Skeletal muscle tissue (tissue), 4 donors: ENCODE measurements around the gene CRIP2. TPM values are rescaled to one million over a fixed set of nuclear protein-coding genes. Genes with fewer than 3 reads are reported as not detected.

Experiments used
- H3K27ac ChIP-seq: one replicate; pipeline ENCODE4 v1.7.0; 2013; ENCODE audit warnings: mild to moderate bottlenecking, low read depth, low read length, inconsistent platforms
- H3K27me3 ChIP-seq, 3 donors: one replicate each; pipeline ENCODE4 v1.7.0; 2013; ENCODE audit warnings: low read length in 3 of 3; ENCODE audit not compliant: control insufficient read depth in 3 of 3, insufficient read depth in 3 of 3
- H3K36me3 ChIP-seq, 3 donors: one replicate each; pipeline ENCODE4 v1.7.0; 2013; ENCODE audit warnings: low read length in 3 of 3; ENCODE audit not compliant: control insufficient read depth in 3 of 3, insufficient read depth in 3 of 3
- H3K4me1 ChIP-seq, 3 donors: one replicate each; pipeline ENCODE4 v1.7.0; 2013; ENCODE audit warnings: low read length in 3 of 3, mild to moderate bottlenecking in 3 of 3; ENCODE audit not compliant: control insufficient read depth in 3 of 3, insufficient read depth in 3 of 3
- H3K4me3 ChIP-seq, 3 donors: one replicate each; pipeline ENCODE4 v1.7.0; 2013; ENCODE audit warnings: low read length in 3 of 3
- H3K9ac ChIP-seq, 3 donors: one replicate each; pipeline ENCODE4 v1.7.0; 2013; ENCODE audit warnings: low read length in 3 of 3, mild to moderate bottlenecking in 3 of 3, moderate library complexity in 2 of 3, low read depth in 1 of 3
- H3K9me3 ChIP-seq, 3 donors: one replicate each; pipeline ENCODE4 v1.7.0; 2013; ENCODE audit warnings: low read length in 3 of 3; ENCODE audit not compliant: control insufficient read depth in 3 of 3
- total RNA-seq: library from RNA; depleted of rRNA; stranded (reverse); fragments of >200 nt; gene quantifications from one replicate; pipeline ENCODE4 v1.2.3, GENCODE V29; 2014
- donor health status: Osteomylitis.

CRIP2 gene
- total RNA-seq, 1 donor from 2014 or later = 77.8 TPM

DNA sequence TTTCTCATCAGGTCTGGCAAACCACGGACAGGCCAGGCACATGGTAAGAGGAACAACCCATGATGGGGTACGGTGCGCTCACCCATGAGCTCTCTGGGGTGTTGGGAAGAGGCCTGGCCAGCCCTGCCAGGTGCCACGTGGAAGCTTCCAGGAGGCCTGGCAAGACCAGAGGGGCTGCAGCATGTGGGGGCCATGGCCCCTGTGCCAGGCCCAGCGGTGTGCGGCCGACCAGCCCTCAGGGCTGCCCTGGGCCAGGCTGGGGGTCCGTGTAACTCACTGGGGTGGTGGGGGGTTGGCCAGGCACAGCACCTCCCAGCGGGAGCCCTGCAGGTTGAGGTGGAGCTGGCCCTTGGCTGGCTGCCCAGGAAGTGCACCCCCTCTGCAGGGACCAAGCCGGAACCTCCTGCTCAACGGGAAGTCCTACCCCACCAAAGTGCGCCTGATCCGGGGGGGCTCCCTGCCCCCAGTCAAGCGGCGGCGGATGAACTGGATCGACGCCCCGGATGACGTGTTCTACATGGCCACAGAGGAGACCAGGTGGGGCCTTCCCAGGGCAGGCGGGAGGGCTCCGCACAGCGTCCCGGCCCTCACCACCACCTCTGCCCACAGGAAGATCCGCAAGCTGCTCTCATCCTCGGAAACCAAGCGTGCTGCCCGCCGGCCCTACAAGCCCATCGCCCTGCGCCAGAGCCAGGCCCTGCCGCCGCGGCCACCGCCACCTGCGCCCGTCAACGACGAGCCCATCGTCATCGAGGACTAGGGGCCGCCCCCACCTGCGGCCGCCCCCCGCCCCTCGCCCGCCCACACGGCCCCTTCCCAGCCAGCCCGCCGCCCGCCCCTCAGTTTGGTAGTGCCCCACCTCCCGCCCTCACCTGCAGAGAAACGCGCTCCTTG is 4.9 kb upstream of the CRIP2 start:
- H3K36me3 ChIP-seq = peaks cover 3 to 13% (median 8%) of the 10 kb centered on the region in 3 donors
- no peaks in the 10 kb centered on the region for H3K27me3 ChIP-seq
- no peak overlapping the region for H3K4me3 ChIP-seq
- peak overlapping the region in 1 of 3 donors; percentile 69 for H3K9ac ChIP-seq
- no peaks in the 10 kb centered on the region for H3K9me3 ChIP-seq
- no peak overlapping the region for H3K27ac ChIP-seq
- H3K4me1 ChIP-seq = peaks cover 43 to 68% (median 62%) of the 10 kb centered on the region in 3 donors

GRCh38 chr14:105470350-105471296 is 4.0 kb upstream of the CRIP2 start:
- Histone ChIP-seq H3K9ac (peak overlapping the region in 1 of 3 donors; percentile 50), H3K36me3 (peaks cover 0 to 5% (median 3%) of the 10 kb centered on the region in 3 donors), H3K4me3 (no peak overlapping the region), H3K27me3 (peaks cover 0 to 4% (median 0%) of the 10 kb centered on the region in 3 donors), H3K9me3 (no peaks in the 10 kb centered on the region), H3K27ac (no peak overlapping the region), H3K4me1 (peaks cover 36 to 66% (median 60%) of the 10 kb centered on the region in 3 donors)

GRCh38 chr14:105471297-105471821 is 3.3 kb upstream of the CRIP2 start:
- no peak overlapping the region for H3K27ac ChIP-seq
- peaks cover 38 to 66% (median 60%) of the 10 kb centered on the region in 3 donors for H3K4me1 ChIP-seq

DNA sequence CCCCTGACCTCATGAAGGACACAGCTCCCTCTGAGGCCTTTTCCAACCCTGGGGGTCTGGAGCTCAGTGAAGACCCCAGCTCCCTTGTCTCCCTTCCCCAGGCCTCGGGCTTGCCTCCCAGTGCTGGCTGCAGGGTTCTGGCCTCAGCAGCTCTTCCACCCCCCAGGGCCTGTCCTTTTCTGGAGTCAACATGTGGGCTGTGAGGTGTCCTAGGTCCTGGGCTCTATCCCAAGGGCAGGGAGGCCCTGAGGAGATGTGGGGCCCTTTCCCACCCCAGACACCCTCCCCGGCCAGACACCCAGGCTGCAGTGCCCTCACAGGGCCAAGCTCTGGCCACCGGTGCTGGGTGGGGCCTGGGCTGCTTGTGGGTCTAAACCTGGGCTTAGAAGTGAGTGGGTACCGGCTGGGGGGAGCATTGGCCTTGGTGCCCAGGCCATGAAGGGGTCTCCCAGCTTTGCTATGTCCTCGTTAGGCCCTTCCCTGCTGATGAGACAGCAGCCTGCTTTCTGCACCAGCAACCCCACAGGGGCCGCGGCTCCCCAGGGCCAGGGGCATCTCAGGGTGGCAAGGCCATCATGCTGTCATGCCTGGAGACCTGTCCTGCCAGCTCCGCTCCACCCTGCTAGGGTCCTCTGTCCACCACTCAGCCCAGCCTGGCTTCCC is 2.7 kb upstream of the CRIP2 start:
- no peaks in the 10 kb centered on the region for H3K9me3 ChIP-seq
- peaks cover 0 to 4% (median 0%) of the 10 kb centered on the region in 3 donors for H3K27me3 ChIP-seq
- H3K27ac ChIP-seq = no peak overlapping the region
- peaks cover 44 to 70% (median 66%) of the 10 kb centered on the region in 3 donors for H3K4me1 ChIP-seq
- H3K4me3 ChIP-seq = no peak overlapping the region
- H3K9ac ChIP-seq = peak overlapping the region in 1 of 3 donors; percentile 57
- peaks cover 0 to 5% (median 3%) of the 10 kb centered on the region in 3 donors for H3K36me3 ChIP-seq

More at GRCh38 chr14:105471297-105471821, 3.3 kb upstream of the CRIP2 start:
- Histone ChIP-seq H3K27me3 (peaks cover 0 to 4% (median 0%) of the 10 kb centered on the region in 3 donors), H3K4me3 (no peak overlapping the region), H3K9me3 (no peaks in the 10 kb centered on the region), H3K36me3 (peaks cover 0 to 5% (median 3%) of the 10 kb centered on the region in 3 donors), H3K9ac (peak overlapping the region in 1 of 3 donors; percentile 50)

DNA sequence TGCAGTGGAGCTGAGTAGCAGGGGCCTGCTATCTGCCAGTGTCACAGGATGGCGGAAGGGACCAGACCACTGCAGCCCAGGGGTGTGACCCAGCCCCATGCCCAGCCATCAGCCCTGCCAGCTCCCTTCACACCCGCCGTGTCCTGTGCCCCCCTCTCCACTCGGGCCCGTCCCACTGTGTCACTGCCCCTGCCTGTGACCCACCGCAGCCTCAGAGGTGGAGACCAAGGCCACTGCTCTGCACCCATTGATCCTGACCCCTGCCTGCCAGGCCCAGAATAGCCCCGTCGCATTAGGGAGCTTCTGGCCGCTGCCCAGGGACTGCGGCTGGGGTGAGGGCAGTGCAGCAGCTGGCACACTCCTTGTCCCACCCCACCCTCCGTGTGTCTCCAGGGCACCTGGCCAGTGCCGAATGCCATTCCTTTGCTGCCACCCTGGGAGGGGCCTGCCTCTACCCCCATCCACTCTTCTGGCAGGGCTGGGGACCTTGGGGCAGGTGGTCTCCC is 2.1 kb upstream of the CRIP2 start:
- Histone ChIP-seq H3K27me3 (peaks cover 0 to 4% (median 0%) of the 10 kb centered on the region in 3 donors), H3K4me3 (peak overlapping the region in 1 of 3 donors; percentile 6), H3K4me1 (peaks cover 48 to 72% (median 71%) of the 10 kb centered on the region in 3 donors), H3K27ac (peak overlapping the region; percentile 30), H3K9ac (peak overlapping the region in 2 of 3 donors; percentile 27 to 57), H3K9me3 (no peaks in the 10 kb centered on the region), H3K36me3 (peaks cover 0 to 3% (median 2%) of the 10 kb centered on the region in 3 donors)

- H3K27ac ChIP-seq = peak overlapping the region; percentile 56
- H3K9ac ChIP-seq = peak overlapping the region in 2 of 3 donors; percentile 14 to 45
- peak overlapping the region; percentile 38 to 58 (median 54) for H3K4me3 ChIP-seq
- H3K27me3 ChIP-seq = peaks cover 0 to 4% (median 0%) of the 10 kb centered on the region in 3 donors
- H3K4me1 ChIP-seq = peaks cover 47 to 68% (median 68%) of the 10 kb centered on the region in 3 donors
- H3K9me3 ChIP-seq = no peaks in the 10 kb centered on the region
- H3K36me3 ChIP-seq = peaks cover 0 to 3% (median 2%) of the 10 kb centered on the region in 3 donors
These were observed 1.5 kb upstream of the CRIP2 start for GRCh38 chr14:105473033-105473676.

- Histone ChIP-seq H3K27ac (peak overlapping the region; percentile 56), H3K4me1 (peaks cover 41 to 61% (median 60%) of the 10 kb centered on the region in 3 donors), H3K9me3 (no peaks in the 10 kb centered on the region), H3K4me3 (peak overlapping the region; percentile 38 to 58 (median 54)), H3K9ac (peak overlapping the region in 2 of 3 donors; percentile 14 to 45), H3K27me3 (peaks cover 0 to 4% (median 0%) of the 10 kb centered on the region in 3 donors), H3K36me3 (peaks cover 0 to 3% (median 2%) of the 10 kb centered on the region in 3 donors)
These were observed 741 bp upstream of the CRIP2 start for GRCh38 chr14:105473677-105474482.
